DOHH2 (cell line): ENCODE results near the gene PHYKPL.

Experiments used
- H3F3A ChIP-seq: fragments of 200-600 bp; sonication (generic), shearing (Covaris generic); 2 replicates; pipeline ENCODE4 v1.6.0; 2016; ENCODE audit warnings: antibody characterized with exemption, mild to moderate bottlenecking; ENCODE audit not compliant: control insufficient read depth, insufficient read depth
- H3K27ac ChIP-seq: fragments of 200-600 bp; sonication (generic); 2 replicates; pipeline ENCODE4 v1.5.1; 2014; ENCODE audit warnings: low read depth, mild to moderate bottlenecking, low read length, moderate library complexity
- H3K27me3 ChIP-seq: fragments of 200-600 bp; sonication (generic); 2 replicates; pipeline ENCODE4 v1.6.1; 2014; ENCODE audit warnings: mild to moderate bottlenecking, low read length, mixed read lengths; ENCODE audit not compliant: control insufficient read depth
- H3K36me3 ChIP-seq: fragments of 200-600 bp; sonication (generic); 2 replicates; pipeline ENCODE4 v1.6.1; 2014; ENCODE audit warnings: mild to moderate bottlenecking, low read length, moderate library complexity, mixed read lengths; ENCODE audit not compliant: control insufficient read depth
- H3K4me1 ChIP-seq: fragments of 200-600 bp; sonication (generic); 2 replicates; pipeline ENCODE4 v1.6.1; 2014; ENCODE audit warnings: mild to moderate bottlenecking, low read length, mixed read lengths; ENCODE audit not compliant: control insufficient read depth
- H3K4me2 ChIP-seq: fragments of 200-600 bp; sonication (generic); 2 replicates; pipeline ENCODE4 v1.6.0; 2014; ENCODE audit warnings: mild to moderate bottlenecking, low read length, moderate library complexity
- H3K4me3 ChIP-seq: fragments of 200-600 bp; sonication (generic); 2 replicates; pipeline ENCODE4 v1.5.1; 2014; ENCODE audit warnings: mild to moderate bottlenecking, low read length, mixed read lengths
- H3K79me2 ChIP-seq: fragments of 200-600 bp; sonication (generic); 2 replicates; pipeline ENCODE4 v1.6.1; 2014; ENCODE audit warnings: mild to moderate bottlenecking, low read length, mixed read lengths; ENCODE audit not compliant: control insufficient read depth
- H3K9me2 ChIP-seq: fragments of 200-600 bp; sonication (generic); replicated peaks from 2 replicates; pipeline ENCODE4 v1.6.1; 2014; ENCODE audit warnings: mild to moderate bottlenecking, low read length, mixed read lengths; ENCODE audit not compliant: control insufficient read depth
- H3K9me3 ChIP-seq: fragments of 200-600 bp; sonication (generic); 2 replicates; pipeline ENCODE4 v1.6.1; 2014; ENCODE audit warnings: antibody characterized with exemption, low read length, mixed read lengths; ENCODE audit not compliant: control insufficient read depth, insufficient read depth
- H4K20me1 ChIP-seq: fragments of 200-600 bp; sonication (generic); 2 replicates; pipeline ENCODE4 v1.6.0; 2014; ENCODE audit warnings: low read depth, mild to moderate bottlenecking, antibody characterized with exemption, low read length, moderate library complexity; ENCODE audit not compliant: control insufficient read depth, insufficient read depth
- EZH2phosphoT487 ChIP-seq: fragments of 200-600 bp; sonication (generic); IDR thresholded peaks from 2 replicates; pipeline ENCODE4 v1.6.1; 2017; ENCODE audit warnings: borderline replicate concordance, mild to moderate bottlenecking, antibody characterized with exemption, low read length, moderate library complexity, mixed read lengths
- TF ChIP-seq, protein P1 (sequence below): fragments of 200-600 bp; sonication (generic); IDR thresholded peaks from one replicate; pipeline ENCODE4 v1.5.1; 2014; ENCODE audit warnings: antibody characterized with exemption, mild to moderate bottlenecking, low read depth, low read length; ENCODE audit not compliant: poor library complexity, severe bottlenecking

PHYKPL gene

DNA sequence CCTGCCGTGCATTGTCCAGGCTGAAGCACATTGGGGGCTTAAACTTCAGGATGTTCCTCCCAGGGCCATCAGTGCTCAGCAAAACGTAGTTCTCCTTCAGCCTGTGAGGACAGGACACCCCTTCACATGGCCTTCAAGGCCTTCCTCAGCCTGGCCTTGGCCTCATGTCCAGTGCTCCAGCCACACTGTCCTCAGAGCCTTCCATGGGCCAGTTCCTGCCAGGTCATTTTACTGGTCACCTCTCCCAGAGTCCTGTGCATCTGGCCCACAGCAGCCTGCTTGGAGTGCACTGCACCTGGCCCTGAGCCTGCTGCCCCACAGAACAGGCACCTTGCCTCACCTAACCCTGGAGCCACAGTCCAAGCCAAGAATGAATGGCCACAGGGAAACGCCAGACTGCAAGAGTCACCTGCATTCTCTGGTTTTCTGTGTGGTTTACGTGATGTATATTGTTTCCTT lies 19.6 kb downstream of the PHYKPL start:
- no peak overlapping the region for H3K4me3 ChIP-seq
- H3F3A ChIP-seq, result peaks cover 84% of the 10 kb centered on the region
- no peaks in the 10 kb centered on the region for H3K9me2 ChIP-seq
- no peaks in the 10 kb centered on the region for H3K9me3 ChIP-seq
- no peaks in the 10 kb centered on the region for H3K27me3 ChIP-seq
- no peak overlapping the region for H3K27ac ChIP-seq
- H3K4me2 ChIP-seq, result no peak overlapping the region
- TF ChIP-seq, protein P1, sequence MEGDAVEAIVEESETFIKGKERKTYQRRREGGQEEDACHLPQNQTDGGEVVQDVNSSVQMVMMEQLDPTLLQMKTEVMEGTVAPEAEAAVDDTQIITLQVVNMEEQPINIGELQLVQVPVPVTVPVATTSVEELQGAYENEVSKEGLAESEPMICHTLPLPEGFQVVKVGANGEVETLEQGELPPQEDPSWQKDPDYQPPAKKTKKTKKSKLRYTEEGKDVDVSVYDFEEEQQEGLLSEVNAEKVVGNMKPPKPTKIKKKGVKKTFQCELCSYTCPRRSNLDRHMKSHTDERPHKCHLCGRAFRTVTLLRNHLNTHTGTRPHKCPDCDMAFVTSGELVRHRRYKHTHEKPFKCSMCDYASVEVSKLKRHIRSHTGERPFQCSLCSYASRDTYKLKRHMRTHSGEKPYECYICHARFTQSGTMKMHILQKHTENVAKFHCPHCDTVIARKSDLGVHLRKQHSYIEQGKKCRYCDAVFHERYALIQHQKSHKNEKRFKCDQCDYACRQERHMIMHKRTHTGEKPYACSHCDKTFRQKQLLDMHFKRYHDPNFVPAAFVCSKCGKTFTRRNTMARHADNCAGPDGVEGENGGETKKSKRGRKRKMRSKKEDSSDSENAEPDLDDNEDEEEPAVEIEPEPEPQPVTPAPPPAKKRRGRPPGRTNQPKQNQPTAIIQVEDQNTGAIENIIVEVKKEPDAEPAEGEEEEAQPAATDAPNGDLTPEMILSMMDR, result no peak
- no peak for TF ChIP-seq EZH2phosphoT487
- H3K79me2 ChIP-seq, result peaks cover 19% of the 10 kb centered on the region
- H4K20me1 ChIP-seq, result peaks cover 23% of the 10 kb centered on the region
- peaks cover 6% of the 10 kb centered on the region for H3K4me1 ChIP-seq
- peaks cover 90% of the 10 kb centered on the region for H3K36me3 ChIP-seq

DNA sequence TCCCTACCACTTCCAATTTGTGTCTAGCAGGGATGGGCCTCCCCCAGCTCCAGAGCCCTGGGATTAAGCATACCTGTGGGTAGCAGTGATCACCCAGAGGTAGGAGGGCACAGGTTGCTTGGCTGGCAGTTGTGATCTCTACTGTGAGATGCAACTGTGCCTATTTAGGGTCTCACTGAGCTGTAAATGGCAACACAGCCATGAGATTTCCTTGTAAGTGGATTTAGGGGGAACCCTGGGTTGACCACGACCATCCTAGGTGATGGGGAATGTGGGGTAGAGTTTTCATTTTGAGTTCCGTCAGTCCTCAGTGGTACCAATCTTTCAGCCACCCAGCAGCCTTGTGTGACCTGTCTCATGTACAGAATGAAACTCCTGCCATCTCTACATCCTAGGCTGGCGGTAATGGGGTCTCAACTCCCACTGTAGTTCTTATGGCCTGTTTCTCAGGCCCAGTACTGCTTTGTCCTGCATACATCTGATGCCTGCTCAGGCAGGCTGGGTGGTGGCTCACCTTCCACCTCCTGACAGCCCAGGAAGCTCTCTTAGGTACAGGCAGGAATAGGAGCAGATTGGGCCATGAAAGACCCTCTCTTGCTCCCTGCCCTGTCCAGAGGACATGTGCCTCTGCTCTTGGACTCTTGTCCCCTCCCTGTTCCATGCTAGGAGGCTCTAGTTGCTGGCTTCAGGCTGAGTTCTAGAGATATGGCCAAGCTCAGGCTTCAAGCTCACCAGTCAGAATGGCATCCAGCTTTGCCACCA lies 20.2 kb downstream of the PHYKPL start:
- Histone ChIP-seq H3K36me3 (peaks cover 96% of the 10 kb centered on the region), H3K9me2 (no peaks in the 10 kb centered on the region), H3K4me1 (peaks cover 11% of the 10 kb centered on the region), H3K4me2 (no peak overlapping the region), H3K4me3 (no peak overlapping the region), H3K27me3 (no peaks in the 10 kb centered on the region), H3K9me3 (no peaks in the 10 kb centered on the region), H3K79me2 (peaks cover 25% of the 10 kb centered on the region), H3K27ac (peak overlapping the region; percentile 19; the same call in 1 of the 2 replicates), H4K20me1 (peaks cover 29% of the 10 kb centered on the region), H3F3A (peaks cover 90% of the 10 kb centered on the region)
- TF ChIP-seq EZH2phosphoT487, result no peak
- TF ChIP-seq, protein P1, result no peak

DNA sequence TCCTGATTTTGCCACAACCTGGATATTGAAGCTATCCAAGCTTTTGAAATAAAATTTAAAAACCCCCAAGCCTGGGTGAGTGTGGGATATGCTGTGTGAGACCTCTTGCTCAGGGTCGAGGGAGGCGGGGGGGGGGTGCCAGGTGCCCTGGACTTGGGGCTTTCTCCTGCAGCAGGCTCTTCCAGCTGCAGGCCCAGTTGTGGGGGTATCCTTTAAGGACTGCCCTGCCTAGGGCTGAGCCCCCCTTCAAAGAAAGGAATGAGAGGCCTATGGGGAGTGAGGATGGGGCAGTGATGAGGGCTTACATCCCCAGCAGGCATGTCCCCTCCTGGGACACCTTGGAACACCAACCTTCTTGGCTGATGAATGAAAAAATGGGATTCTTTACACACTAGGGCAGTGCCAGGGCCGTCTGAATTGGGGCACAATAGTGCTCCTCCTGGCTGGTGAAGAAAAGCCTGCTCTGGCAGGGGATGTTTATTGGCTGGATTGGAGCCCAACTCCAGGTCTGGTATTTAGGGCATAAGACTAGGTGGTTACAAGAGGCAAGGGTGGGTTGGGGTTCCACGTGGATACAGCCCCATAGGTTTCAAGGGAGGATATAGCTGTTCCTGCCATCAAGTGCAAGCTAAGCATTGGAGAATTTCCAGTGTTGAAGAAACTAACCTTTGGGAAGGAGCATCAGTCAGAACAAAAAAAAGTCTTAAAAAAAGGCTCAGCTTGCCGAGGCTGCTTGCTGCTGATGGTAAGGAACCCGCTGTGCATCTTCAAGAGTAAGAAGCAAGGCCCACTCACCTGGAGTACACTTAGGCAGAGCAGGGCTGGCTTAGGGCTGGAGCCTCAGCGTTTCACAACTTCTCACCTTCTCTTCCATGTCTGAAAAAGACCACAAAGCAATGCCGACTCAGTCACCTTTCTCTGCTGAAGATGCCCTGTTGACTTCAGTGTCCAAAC lies 21.2 kb downstream of the PHYKPL start:
- H3K79me2 ChIP-seq, result peaks cover 36% of the 10 kb centered on the region
- H4K20me1 ChIP-seq, result peaks cover 40% of the 10 kb centered on the region
- H3K9me3 ChIP-seq, result no peaks in the 10 kb centered on the region
- H3K4me3 ChIP-seq, result no peak overlapping the region
- peaks cover 94% of the 10 kb centered on the region for H3F3A ChIP-seq
- no peaks in the 10 kb centered on the region for H3K27me3 ChIP-seq
- H3K27ac ChIP-seq, result peak overlapping the region; percentile 19; the same call in 1 of the 2 replicates
- no peak overlapping the region for H3K4me2 ChIP-seq
- TF ChIP-seq EZH2phosphoT487, result no peak
- H3K9me2 ChIP-seq, result no peaks in the 10 kb centered on the region
- H3K36me3 ChIP-seq, result peaks cover 100% of the 10 kb centered on the region
- peaks cover 19% of the 10 kb centered on the region for H3K4me1 ChIP-seq
